UCSD-AML1 (cell line): ENCODE results near the gene IGFBP2.

Experiments
- DNase-seq: peaks from one replicate; lab custom pipeline; 2025; ENCODE audit not compliant: unreplicated experiment; lab: John Stamatoyannopoulos, UW

The IGFBP2 gene

DNA sequence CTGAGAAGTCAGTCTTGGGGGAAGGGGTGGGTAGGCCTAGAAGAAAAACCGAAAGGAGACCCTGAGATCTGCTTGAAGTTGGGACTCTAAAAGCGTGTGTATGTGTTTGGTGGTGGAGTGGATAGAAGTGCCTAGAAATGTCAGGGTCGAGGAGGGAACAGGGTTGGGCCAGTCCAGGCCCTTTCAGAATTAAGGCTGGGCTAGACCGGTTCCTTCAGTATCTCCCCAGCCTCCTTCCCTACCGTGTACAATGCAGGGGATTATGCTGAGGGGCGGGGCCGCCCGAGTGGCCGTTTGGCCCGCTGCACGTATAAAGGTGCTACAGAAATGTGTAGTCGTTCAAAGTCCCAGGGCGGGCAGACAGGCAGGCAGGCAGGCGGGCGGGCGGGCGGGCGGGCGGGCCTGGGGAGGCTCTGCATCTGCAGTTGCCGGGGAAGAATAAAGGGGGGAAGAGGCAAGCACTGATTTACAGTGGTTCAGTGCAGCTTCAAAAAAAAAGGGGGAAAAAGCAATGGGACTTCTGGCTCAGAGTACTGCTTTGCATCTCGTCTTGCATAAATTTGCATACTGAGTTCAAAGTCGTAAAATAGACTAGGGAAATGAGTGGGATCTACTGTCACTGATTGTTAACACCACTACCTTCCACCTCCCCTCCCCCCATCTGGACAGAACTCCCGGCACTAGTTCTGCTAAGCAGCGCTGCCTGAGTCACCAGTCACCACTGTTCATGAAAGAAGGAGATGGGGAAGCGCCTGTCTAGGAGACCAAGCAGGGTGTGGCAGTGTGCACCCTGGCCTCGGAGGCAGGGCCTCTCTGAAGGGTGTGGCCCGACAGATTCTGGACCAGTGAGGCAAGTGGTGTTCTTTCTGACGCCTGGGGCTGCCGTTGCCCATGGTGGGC is 3.6 kb downstream of the IGFBP2 start:
- DNase-seq, result no peak

DNA sequence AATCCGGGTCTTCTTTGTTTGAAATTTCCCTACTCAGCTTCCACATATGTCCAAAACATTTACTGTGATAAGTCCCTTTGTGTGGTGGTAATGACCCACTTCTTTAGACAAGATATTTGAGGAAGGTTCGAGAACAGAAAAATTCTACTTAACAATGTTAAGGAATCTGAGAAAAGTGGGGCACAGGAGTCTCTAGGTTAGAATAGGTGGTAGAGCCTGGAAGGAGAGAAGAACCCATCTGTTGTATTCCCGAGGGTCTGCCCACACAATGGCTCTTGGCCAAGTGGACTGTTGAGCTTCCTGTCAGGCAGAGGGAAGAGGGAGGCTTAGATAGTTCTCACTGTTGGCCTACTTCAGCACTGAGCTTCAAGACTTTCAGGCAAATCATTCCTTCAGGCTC is 4.3 kb downstream of the IGFBP2 start:
- DNase-seq, result no peak

GRCh38 chr2:216643986-216644659 is 10.9 kb downstream of the IGFBP2 start:
- no peak for DNase-seq

- DNase-seq, result no peak
These were observed 11.8 kb downstream of the IGFBP2 start for GRCh38 chr2:216644842-216645635.

GRCh38 chr2:216645636-216645950 is 12.4 kb downstream of the IGFBP2 start:
- DNase-seq, result no peak

GRCh38 chr2:216646116-216646515 is 12.9 kb downstream of the IGFBP2 start:
- DNase-seq, result no peak

- DNase-seq, result no peak
These were observed 14.9 kb downstream of the IGFBP2 start for GRCh38 chr2:216648105-216648504.

- DNase-seq, result no peak
These were observed 16.4 kb downstream of the IGFBP2 start for GRCh38 chr2:216649574-216649973.

DNA sequence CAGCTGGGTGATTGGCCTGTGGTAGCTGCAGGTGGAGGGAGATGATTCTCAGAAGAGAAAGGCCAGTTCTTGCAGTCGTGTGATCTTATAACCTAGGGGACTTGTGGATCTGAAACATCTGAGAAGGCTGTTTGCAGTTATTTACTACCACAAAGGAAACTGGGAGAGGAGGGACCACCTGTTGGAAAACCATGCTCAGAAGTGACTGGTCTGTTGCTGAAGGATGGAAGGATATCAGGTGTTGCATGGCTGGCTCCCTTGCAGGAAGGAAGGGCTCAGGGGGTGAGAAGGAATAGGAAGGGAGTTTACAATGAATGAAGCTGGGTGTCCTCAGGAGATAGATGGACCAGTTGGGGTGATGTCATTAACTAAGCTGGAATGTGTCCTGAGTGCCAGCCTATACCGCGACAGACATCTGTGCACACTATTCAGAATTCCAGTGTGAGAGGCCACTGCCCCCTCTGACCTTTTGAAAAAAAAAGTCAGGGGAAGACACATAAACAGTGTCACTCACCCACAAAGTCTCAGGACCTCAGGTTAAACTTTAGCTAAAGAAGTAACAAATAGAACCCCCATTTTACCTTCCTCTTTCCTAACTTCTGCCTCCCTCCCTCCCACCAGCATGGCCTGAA is 17.5 kb downstream of the IGFBP2 start:
- no peak for DNase-seq

GRCh38 chr2:216651351-216651881 is 18.2 kb downstream of the IGFBP2 start:
- DNase-seq, result no peak

- no peak for DNase-seq
These were observed 19.3 kb downstream of the IGFBP2 start for GRCh38 chr2:216652566-216652965.

DNA sequence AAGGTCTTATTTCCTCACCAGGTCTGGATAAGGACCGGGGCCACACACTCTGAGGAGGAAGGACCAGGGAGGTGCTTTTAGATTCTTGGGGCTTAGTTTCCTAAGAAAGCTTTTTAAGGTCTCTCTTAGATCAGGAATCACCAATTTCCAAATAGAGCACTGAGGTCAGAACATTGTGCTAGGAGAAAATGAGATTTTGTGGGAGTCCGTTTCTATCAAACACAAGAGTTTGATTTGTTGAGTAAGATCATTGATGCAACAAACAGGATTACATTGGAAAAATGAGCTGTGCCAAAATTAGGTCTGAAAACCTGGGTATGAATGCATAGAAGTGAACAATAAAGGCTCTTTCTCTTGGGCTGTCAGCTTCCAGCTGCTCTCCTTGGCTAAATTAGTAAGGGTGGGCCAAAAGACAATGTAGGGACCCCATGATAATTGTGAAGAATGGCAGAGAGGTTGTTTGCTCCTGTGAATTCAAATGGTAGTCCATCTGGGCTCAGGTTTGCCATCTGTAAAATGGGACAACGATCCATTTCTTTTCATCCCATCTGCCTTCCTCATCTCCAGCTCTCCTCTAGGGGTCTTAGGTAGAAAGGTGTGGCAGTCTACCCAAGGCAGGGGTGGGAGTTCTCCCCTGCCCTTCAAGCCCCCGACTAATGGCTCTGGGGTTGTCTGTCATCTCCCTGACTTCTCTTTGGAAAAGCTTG is 20.0 kb downstream of the IGFBP2 start:
- no peak for DNase-seq

DNA sequence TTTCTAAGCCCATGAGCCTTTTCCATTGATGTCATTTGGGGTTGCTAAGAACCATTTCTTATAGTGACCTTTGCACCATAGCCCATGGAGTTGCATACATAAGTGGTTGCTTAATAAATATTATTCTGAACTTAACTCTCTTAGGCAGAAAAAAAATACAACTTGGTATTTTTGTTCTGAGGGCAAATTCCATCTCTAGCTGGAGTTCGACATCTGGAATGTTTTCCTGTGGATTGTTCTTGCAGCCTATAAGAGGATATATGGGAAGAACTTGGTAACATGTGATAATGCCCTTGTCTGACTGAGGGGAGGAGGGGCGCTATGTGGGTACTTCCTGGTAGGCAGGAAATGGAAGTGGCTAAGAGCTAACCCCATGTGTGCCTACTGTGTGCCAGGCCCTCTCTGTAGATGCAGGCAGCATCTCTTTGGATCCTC is 20.7 kb downstream of the IGFBP2 start:
- no peak for DNase-seq

GRCh38 chr2:216654528-216655052 is 21.4 kb downstream of the IGFBP2 start:
- DNase-seq, result no peak

- no peak for DNase-seq
These were observed 24.1 kb downstream of the IGFBP2 start for GRCh38 chr2:216657086-216657855.

DNA sequence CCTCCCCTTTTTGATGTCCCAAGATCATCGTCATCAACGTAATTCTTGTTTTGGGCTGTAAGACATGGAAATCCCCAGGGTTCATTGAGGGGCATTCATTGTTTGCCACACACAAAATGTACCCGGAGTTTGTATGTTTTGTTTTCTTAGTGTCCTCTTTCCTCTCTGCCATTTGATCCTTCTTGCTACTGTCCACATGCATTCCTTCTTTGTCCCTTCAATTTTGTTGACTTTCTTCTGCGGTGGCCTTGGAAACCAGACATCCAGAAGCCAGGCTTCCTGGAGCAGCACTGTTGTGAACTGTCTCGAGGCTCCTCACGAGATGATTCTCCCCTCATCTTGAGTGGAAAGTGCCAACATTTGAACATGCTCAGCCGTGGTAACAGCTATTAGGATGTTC is 24.8 kb downstream of the IGFBP2 start:
- no peak for DNase-seq

- no peak for DNase-seq
These were observed 25.5 kb downstream of the IGFBP2 start for GRCh38 chr2:216658757-216659156.

DNA sequence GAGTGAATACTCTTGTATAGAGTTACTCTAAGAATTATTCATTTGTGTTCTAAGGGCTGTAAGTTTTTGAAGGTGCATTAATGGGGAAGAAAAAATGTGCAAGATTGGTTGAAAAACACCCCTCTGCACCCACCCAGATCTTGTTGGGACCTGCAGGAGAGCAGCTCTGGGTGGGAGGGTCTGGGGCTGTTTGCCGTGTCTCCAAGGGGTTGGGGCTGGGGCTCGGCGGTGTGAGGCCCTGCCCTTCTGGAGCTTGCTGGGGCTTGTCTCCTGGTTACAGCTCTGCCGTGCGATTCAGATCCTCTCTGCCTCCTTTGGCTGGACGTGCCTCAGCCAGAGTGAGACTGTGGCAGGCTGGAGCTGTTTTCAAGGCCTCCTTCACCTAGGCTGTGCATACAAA is 26.1 kb downstream of the IGFBP2 start:
- no peak for DNase-seq

GRCh38 chr2:216660496-216660895 is 27.3 kb downstream of the IGFBP2 start:
- DNase-seq, result no peak
